Right lobe of liver (tissue), 4 donors: ENCODE results near the gene PEF1.

Experiments
- CTCF ChIP-seq, 4 donors: fragments of 200-600 bp in 3 of 4; fragments of 450-650 bp in 1 of 4; IDR thresholded peaks; one replicate each; pipeline versions ENCODE4 v1.5.1 to v1.8.0; 2016 to 2022; ENCODE audit warnings: antibody characterized with exemption in 4 of 4, mild to moderate bottlenecking in 2 of 4
- POLR2A ChIP-seq: fragments of 450-650 bp; IDR thresholded peaks from one replicate; pipeline ENCODE4 v1.6.1; 2017; ENCODE audit warnings: antibody characterized with exemption, mild to moderate bottlenecking
- donor health status: DM: no; HTN: no; CAD: no.
- donor health status: DM: no; HTN: no; CAD: no.
- donor health status: DM: no; HTN: yes; CAD: no.

GRCh38 chr1:31691951-31692350 lies 47.3 kb upstream of the PEF1 start:
- no peak for TF ChIP-seq CTCF (IDR thresholded peaks at IDR 0.05)
- no peak for TF ChIP-seq POLR2A
